ENCODE measurements around the gene ETFB. TPM values are rescaled to one million over a fixed set of nuclear protein-coding genes. Genes with fewer than 3 reads are reported as not detected.

The ETFB gene
- total RNA-seq, 1 experiment from 2014 or later, result 140 TPM

- Histone ChIP-seq H3K27me3 (ENCODE audit: insufficient read depth, low read length) (no peaks in the 10 kb centered on the region), H3K9me2 (ENCODE audit: insufficient read depth) (no peaks in the 10 kb centered on the region), H3K27ac (ENCODE audit: low read depth, low read length) (peak overlapping the region; percentile 55), H3K9ac (ENCODE audit: low read length) (peak overlapping the region; percentile 70), H2AFZ (ENCODE audit: low read depth, low read length, poor library complexity, severe bottlenecking) (peak overlapping the region; percentile 95), H3K4me1 (ENCODE audit: control insufficient read depth in 1 of 2, insufficient read depth in 2 of 2, low read length in 2 of 2) (peaks cover 5 to 45% of the 10 kb centered on the region in 2 experiments; a peak in 3 of 4 replicates), H4K20me1 (ENCODE audit: insufficient read depth) (no peaks in the 10 kb centered on the region), H3K79me2 (ENCODE audit: insufficient read depth, low read length) (no peaks in the 10 kb centered on the region), H3K4me2 (ENCODE audit: low read length) (peak overlapping the region; percentile 90), H3K36me3 (ENCODE audit: control insufficient read depth in 1 of 2, insufficient read depth in 2 of 2, low read length in 2 of 2) (no peaks in the 10 kb centered on the region), H3K4me3 (replicated peaks in 1 of 2; ENCODE audit: low read depth in 1 of 2, low read length in 2 of 2) (peak overlapping the region; percentile 54 to 67), H3K9me3 (ENCODE audit: control insufficient read depth in 1 of 2, insufficient read depth in 1 of 2, low read depth in 1 of 2, low read length in 2 of 2) (no peaks in the 10 kb centered on the region)
- RAD21 ChIA-PET (ENCODE audit: low non-redundant PET in 1 of 2, low total read pairs in 2 of 2, uncharacterized antibody in 2 of 2, unreplicated experiment in 2 of 2), result interaction anchor here in 1 of 2 experiments (0.6 to 1.0 kb wide), 3 partner anchors 69 to 101 kb away, joined by 3 to 4 read pairs (median 4); no protein-coding TSS in a partner anchor
- peak; percentile 56 for DNase-seq (ENCODE audit: low read depth, low spot score)
- ATAC-seq, result peak; percentile 76
- intact Hi-C loops (cut with micrococcal nuclease), result loop anchor here (1.0 kb wide), 5 partner anchors 29 to 319 kb away; no protein-coding TSS in a partner anchor
- BruUV-seq (replicated peaks), result no TSS peak
- CTCF ChIA-PET, result interaction anchor here (0.7 to 1.6 kb wide), 10 partner anchors 14 to 323 kb away, joined by 3 to 21 read pairs (median 7); no protein-coding TSS in a partner anchor
- POLR2A ChIA-PET, result interaction anchor here (0.9 to 1.7 kb wide), 2 partner anchors 21 to 29 kb away, joined by 5 to 12 read pairs; no protein-coding TSS in a partner anchor
- no peak for TF ChIP-seq ZNF274 (IDR thresholded peaks at IDR 0.05; ENCODE audit: low read depth, low read length)
- TF ChIP-seq, protein P1, sequence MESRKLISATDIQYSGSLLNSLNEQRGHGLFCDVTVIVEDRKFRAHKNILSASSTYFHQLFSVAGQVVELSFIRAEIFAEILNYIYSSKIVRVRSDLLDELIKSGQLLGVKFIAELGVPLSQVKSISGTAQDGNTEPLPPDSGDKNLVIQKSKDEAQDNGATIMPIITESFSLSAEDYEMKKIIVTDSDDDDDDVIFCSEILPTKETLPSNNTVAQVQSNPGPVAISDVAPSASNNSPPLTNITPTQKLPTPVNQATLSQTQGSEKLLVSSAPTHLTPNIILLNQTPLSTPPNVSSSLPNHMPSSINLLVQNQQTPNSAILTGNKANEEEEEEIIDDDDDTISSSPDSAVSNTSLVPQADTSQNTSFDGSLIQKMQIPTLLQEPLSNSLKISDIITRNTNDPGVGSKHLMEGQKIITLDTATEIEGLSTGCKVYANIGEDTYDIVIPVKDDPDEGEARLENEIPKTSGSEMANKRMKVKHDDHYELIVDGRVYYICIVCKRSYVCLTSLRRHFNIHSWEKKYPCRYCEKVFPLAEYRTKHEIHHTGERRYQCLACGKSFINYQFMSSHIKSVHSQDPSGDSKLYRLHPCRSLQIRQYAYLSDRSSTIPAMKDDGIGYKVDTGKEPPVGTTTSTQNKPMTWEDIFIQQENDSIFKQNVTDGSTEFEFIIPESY (IDR thresholded peaks at IDR 0.05; ENCODE audit: extremely low read depth, insufficient replicate concordance, low read length), result no peak
- TF ChIP-seq FOSL1 (IDR thresholded peaks at IDR 0.05; ENCODE audit: low read depth), result no peak
- TF ChIP-seq ZFX (IDR thresholded peaks at IDR 0.05), result no peak
- no peak for TF ChIP-seq CEBPB (IDR thresholded peaks at IDR 0.05; ENCODE audit: low read depth)
- TF ChIP-seq, protein P2, sequence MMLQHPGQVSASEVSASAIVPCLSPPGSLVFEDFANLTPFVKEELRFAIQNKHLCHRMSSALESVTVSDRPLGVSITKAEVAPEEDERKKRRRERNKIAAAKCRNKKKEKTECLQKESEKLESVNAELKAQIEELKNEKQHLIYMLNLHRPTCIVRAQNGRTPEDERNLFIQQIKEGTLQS (IDR thresholded peaks at IDR 0.05), result no peak
- no peak for TF ChIP-seq CBX3 (IDR thresholded peaks at IDR 0.05; ENCODE audit: low read depth)
- no peak for TF ChIP-seq REST (IDR thresholded peaks at IDR 0.05; ENCODE audit: low read depth)
- TF ChIP-seq YY1 (IDR thresholded peaks at IDR 0.05; ENCODE audit: extremely low read depth, insufficient replicate concordance, low read depth, low read length), result peak; percentile 33
- TF ChIP-seq ELF1 (IDR thresholded peaks at IDR 0.05; ENCODE audit: borderline replicate concordance, low read depth), result no peak
- TF ChIP-seq EGR1 (IDR thresholded peaks at IDR 0.05; ENCODE audit: low read depth), result no peak
- TF ChIP-seq POLR2AphosphoS5 (IDR thresholded peaks at IDR 0.05; ENCODE audit: low read depth, low read length), result peak; percentile 34; the same call in 1 of the 2 replicates
- no peak for TF ChIP-seq SIN3A (IDR thresholded peaks at IDR 0.05; ENCODE audit: low read depth)
- no peak for TF ChIP-seq JUND (IDR thresholded peaks at IDR 0.05)
- no peak for TF ChIP-seq SRF (IDR thresholded peaks at IDR 0.05; ENCODE audit: low read depth)
- no peak for TF ChIP-seq EZH2 (IDR thresholded peaks at IDR 0.05)
- TF ChIP-seq, protein P3, sequence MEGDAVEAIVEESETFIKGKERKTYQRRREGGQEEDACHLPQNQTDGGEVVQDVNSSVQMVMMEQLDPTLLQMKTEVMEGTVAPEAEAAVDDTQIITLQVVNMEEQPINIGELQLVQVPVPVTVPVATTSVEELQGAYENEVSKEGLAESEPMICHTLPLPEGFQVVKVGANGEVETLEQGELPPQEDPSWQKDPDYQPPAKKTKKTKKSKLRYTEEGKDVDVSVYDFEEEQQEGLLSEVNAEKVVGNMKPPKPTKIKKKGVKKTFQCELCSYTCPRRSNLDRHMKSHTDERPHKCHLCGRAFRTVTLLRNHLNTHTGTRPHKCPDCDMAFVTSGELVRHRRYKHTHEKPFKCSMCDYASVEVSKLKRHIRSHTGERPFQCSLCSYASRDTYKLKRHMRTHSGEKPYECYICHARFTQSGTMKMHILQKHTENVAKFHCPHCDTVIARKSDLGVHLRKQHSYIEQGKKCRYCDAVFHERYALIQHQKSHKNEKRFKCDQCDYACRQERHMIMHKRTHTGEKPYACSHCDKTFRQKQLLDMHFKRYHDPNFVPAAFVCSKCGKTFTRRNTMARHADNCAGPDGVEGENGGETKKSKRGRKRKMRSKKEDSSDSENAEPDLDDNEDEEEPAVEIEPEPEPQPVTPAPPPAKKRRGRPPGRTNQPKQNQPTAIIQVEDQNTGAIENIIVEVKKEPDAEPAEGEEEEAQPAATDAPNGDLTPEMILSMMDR (IDR thresholded peaks at IDR 0.05 in 2 of 3, conservative IDR thresholded peaks at IDR 0.05 in 1 of 3; ENCODE audit: borderline replicate concordance in 1 of 3, insufficient read depth in 1 of 3, low read depth in 2 of 3, low read length in 2 of 3), result peak; percentile 86 to 92 (median 89)
- no peak for TF ChIP-seq TCF7L2 (IDR thresholded peaks at IDR 0.05; ENCODE audit: borderline replicate concordance, extremely low read depth, insufficient read depth, insufficient read length)
- TF ChIP-seq RAD21 (IDR thresholded peaks at IDR 0.05; ENCODE audit: low read depth), result peak; percentile 86
Measured at GRCh38 chr19:51338563-51339312, 27.4 kb downstream of the ETFB start.

Data from HCT116 (cell line).